ENCODE data around the gene CXCR4.

CXCR4 gene

DNA sequence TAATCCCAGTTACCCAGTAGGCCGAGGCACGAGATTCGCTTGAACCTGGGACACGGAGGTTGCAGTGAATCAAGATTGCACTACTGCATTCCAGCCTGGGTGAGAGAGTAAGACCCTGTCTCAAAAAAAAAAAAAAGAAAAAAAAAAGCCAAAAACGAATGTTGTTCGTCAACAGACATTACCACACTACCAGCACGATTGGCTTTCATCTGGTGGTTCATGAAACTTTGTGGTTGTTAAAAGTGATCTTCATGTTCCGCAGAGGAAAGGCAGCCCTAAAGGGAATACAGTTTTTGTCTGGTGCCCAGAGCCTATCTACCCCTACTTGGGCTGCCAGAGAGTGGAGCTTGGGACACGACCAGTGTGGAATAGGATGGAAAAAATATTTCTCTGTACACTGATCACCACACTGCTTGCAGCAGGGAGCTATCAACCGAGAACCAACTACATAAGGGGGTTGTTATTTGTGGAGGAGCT lies 13.6 kb upstream of the CXCR4 start:
- no peak for DNase-seq

DNA sequence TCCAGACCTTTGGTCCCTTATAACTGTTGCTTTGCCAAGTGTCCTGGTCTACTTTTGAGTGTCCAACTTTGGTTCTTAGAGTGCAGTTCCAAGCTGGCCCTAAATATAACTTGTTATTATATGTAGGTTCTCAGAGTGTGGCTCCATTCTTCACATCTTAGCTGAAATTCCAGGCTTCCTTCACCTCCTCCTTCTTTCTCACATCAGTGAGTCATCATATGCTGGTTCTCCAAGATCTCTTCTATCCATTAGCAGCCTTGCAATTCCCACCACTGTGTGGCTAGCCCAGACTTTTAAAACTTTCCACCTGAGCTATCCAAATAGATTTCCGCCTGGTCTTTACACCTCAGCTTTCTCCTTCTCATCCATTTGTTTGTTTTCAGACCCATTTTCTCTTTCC lies 12.6 kb upstream of the CXCR4 start:
- DNase-seq: no peak

DNA sequence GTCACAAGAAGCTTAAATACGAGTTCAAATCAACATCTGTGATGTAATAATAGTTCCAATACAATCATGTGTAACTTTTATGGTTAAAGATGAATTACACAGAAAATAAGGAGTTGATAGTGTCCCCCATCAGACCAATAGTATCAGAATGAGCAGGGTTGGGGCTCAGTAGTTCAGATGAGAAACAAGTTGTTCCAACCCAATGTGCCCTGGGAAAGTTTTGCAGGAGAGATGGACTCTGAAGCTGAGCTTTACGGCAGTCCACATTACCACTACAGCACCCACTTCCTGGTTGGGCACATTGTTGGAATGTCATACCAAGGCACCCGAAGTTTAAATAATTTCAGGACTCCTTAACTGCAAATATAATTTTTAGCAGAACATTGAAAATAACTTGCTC lies 12.1 kb upstream of the CXCR4 start:
- DNase-seq: no peak

DNA sequence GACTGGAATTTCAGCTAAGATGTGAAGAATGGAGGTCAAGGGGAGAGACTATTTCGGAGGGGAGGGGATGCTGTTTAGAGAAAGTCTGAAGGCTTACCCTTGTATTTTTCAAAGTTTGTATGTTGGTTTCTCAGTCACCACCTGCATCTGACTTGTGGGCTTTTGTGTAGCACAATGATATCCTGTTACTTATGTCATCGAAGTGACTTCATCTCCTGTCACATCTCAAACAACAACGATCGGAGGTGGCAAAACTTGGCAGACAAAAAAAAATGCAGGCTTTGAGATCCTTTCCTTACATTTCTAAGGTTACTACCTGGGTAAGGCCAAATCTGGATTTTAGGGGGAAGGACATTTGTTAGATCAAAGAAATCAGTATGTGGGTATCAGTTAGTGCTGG lies 11.7 kb upstream of the CXCR4 start:
- DNase-seq: no peak

DNA sequence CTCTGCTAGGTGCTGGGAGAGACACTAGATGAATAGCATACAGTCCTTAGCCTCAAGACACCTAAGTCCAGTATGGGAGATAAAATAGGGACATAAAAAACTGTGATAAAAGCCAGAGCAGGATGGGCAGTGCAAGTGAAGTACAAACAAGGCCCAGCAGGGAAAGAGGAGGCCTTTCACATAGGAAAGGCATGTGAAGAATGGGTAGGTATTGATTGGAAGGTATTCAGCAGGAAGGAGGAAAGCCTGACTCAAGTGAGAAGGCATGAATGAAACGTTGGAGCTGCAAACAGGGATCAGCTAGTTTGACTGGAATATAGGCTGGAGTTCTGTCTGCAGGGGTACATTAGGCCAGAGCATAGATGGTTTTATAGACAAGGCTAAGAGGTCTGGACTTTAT lies 11.0 kb upstream of the CXCR4 start:
- DNase-seq: peak; percentile 85

DNA sequence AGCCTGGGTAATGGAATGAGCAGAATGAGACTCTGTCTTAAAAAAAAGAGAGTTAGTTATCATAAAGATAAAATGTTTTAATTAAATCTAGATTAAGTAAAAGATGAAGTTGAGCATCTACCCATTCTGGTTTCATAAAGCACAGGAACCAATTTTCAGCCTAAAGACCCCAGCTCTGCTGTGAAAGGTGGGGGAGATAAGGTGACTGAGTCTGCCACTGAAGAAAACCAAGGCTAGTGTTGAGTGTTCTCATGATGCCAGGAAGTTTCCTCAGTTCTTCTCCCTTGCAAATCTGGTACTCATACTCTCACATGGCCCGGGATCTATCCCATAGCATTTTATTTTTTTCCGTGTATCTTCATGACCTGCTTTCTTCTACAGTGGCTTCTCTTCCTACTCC lies 10.4 kb upstream of the CXCR4 start:
- no peak for DNase-seq

DNA sequence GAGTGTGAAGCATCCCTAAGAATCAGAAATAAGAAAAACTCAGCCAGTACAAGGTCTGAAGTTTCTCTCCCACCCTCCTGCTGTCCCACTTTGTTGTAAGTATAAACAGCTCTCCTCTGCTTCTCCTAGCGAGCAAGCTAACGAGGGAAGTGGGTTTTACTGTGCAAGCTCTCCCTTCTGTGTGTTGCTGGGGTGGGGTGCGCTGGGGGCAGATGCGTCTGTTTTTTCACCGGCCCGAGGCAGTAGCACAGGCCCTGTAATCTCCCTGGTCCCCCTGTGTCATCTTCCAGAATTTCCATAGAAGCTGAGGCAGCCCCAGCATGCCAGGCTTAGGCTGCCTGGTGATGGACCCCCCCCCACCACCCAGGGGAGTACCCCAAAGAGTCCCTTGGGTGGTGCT lies 9.4 kb upstream of the CXCR4 start:
- no peak for DNase-seq

DNA sequence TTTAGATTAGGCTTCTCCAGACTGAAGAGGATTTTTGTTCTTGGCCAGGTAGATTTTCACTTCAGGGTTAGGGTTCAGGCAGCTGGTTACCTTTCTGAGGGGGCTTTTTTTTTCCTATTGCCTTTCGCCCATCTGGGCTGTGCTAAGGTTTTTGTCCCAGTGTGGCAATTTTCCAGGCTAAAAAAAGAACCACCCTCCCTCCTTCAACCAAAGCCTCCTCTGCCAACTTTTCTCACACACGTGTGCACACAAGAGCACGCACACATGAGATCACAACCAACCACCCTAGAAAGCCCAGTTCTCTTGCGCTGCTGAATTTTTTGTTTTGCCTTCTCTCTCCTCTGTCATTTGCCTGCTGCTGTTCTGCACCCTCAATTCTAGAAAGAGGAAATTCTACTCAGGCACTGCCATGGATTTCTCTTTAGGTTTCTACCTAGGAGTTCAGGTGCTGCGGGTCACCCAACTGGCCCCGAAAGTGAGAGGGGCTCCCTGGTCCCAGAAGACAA lies 8.5 kb upstream of the CXCR4 start:
- no peak for DNase-seq

DNA sequence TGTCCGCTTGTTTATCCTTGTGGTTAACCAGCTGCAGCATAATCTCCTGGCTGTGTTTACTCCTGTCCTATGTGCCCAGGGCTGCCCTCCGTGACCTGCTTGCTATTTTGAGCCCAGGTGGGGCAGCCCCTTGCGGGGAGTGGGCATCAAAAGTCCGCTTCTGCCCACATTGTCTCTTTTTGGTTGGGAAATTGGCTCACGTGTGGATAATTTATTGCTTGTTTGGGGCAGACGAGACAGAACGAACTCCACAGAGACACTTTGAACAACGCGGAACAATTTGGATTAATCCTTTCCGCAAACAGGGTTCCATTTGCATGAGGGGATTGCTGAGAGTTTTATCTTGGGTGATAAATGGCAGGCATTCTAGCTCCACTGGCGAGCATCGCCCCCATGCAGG lies 8.1 kb upstream of the CXCR4 start:
- no peak for DNase-seq

DNA sequence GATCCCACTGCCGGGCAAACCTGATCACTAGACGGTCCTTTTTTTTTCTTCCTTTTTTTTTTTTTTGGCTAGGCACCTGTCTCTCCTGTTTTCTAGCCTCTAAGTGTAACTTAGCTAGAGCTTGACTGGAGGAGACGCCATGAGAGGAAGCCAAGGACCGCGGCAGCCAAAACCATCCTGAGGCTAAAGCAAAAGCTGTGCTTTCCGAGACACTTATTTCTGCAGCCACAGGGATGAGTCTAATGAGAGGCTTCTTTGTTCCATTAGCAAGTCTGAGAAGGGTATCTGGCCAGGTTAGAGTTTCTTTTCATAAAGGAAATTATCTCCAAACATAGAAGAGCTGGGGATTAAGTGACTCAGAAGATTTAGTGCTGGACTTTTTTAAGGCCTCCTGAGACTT lies 7.3 kb upstream of the CXCR4 start:
- peak; percentile 74 for DNase-seq

DNA sequence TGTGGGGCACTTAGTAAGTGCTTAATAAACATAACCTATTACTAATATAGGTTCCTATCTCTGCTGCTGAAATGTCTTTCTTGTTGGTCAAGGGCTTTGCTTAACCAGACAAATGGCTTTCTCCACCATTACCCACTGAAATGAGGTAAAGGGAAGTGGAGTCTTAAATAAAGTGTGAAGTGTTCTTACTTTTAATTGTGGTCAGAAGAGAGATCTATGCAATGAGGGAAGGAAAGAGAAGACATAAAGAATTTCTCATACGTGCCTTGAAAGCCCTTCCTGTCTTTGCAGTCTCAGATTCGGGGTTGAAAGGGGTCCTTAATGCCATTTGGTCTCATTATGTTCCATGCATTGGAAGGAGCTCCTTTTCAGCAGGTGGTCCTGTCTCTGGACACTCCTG lies 6.9 kb upstream of the CXCR4 start:
- no peak for DNase-seq

DNA sequence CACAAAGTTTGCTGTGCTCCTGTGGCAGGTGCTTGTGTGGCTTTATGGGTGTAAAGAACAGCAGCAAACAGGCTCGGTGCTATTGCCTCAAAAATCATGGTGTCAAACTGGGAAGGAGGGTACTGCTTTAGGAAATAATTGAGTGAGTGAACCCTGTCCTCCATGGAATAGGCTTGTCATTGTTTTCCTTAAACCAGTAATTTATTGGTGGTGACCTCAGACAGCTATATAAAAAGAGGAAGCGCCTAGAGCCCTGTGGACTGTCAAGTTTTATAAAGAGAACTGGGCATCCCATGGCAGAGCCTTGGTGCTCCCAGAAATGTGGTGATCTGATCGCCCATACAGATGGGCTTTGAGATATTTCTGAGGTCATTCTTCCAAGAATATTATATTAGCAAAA lies 4.7 kb upstream of the CXCR4 start:
- no peak for DNase-seq

DNA sequence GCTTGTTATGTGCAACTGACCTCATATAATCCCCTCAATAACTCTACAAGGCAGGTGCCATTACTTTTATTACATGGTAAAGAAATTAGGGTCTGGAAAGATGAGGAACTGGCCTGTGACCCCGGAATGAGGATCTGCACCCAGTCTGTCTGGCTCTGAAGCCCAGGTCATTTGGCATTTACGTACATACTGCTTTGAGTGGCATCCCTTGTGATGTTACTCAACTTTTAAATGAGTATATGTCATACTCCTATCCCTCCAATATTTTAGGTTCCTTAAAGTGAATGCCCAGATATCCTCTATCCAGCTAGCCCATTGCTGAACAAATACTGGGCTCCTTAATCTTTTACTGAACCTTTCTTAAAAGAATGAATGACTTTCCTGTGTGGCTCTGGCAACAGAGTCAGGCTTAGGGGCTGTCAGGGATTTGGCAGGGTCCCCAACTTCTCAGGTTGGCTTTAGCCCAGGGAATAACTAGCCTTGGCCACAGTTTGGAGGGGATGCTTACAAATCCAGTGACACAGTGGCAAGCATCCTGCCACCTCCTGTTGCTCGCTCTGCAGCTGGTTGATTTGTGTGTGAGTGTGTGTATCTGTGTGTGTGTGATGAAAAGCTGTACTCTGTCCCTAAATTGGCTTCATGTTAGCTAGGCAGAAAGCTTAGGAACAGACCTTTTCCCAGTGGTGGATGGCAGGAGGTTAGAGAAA lies 3.4 kb upstream of the CXCR4 start:
- DNase-seq: no peak

DNA sequence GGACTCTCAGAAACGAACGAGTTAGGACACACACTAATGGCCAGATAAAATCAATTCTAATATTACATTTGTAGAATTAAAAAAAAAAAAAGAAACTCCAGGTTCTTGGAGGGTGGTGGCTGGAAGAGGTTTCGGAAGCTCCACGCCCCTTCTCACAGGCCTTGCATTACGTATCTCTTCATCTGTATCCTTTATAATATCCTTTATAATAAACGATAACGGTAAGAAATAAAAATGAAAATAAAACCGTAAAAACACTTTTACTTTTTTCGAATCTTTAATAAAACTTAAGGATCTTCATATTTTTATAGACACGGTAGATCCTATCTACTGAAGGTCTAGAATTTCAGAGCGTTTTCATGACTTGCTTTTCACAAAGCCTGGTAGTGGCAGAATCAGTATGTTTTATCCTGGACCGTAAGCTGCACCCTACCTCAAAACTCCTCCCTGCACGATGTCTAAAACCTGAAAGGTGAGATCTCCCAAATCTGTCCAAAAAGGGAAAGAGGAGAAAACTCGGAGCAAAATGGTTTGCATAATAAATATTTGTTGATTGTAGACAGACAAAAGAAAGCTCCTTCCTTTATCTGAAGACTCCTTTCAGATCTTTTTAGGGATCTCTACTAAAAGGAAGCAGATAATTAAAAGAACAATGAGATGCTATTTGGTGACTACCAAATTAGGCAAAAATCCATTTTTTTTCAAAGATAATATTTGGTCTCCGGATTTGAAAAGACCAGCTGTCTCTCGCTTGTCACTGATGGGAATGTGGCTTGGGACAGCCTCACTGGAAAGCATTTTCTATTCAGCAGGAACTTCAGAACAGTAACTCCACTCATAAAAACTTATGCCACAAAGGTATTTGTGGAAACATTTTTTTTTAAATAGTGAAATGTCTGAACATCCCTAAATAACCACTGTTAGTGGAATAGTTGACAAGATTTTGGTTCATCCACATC lies 2.0 kb upstream of the CXCR4 start:
- DNase-seq: no peak

DNA sequence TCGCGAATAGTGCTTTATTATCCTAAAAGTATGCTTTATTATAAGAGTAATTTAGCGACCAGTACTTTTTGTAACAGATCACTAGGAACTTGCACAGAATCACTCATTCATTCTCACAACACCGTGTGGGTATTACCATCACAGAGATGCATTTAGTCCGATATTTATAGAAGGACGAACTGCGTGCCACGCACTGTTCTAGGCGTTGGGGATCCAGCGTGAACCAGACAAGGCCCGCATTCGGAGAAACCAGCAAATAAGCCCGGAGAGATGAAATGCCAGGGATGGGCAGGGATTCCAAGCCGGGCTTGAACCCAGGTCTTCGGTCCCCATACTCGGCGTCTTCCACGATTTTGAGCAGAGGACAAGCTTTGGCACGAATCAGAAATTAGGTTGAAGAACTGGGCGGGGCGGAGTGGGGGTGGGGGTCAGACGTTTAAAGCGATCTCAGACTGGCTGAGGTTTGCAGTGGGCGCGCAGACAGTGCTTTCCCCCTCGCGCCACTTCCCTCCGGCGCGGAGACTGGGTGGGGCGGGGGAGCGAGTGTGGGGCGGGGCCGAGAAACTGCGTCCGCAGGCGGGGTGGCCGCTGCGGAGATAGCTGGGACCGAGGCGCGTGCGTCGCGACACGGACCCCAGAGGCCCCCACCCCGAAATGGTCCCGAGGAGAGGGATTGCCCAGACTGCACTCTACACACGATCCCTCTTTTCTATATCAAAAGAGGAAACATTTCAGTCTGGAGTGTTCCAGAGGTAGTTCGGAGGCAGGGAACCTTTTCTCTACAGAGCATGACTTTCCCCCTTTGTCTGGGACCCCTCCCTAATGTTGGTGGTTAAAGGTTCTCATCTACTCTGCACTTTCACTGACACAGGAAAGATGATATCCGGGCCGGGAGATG lies 1.1 kb upstream of the CXCR4 start:
- DNase-seq: peak; percentile 81

DNA sequence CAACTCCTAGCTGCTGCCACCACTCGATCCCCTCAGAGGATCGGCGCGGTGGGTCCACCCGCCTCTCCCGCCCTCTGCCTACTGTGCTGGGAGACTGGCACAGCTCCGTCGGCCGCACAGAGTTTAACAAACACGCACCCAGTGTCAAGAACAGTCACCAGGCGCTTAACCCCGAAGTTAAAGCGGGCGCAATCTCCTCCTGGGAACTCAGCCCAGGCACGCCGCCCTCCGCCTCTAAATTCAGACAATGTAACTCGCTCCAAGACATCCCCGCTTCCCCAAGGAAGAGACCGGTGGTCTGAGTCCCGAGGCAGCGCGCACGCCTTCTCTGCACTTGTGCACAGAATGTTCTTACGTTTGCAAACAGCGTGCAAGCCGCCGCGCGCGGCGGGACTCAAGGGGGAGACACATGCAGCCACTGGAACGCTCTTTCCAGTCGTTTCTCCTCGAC lies 533 bp downstream of the CXCR4 start:
- peak; percentile 78 for DNase-seq

DNA sequence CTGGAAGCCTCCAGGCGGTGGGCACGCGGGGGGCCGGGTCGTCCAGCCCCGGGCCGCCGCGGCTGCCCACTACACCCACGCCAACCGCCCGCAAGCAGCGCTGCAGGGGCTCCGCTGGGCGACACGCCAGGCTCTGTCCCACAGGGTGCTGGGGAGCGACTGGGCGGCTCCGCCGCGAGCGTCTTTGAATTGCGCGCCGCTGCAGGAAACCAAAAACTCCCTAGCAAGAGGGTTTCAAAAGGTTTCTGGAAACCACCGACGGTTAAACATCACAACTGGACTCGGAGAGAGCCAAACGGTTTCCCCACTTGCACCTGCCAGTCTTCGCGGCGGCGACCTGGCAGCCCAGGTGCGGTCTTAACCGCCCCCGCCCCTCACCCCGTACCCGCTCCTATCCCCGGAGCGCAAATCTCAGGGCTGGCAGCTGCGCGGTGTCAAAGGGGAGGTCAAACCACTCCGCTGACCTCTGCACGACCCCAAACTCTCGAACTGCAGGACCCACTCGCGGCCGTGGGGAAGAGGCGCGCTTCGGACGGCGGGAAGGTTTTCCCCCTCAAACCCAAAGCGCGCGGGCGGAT lies 1.0 kb downstream of the CXCR4 start:
- DNase-seq: no peak

DNA sequence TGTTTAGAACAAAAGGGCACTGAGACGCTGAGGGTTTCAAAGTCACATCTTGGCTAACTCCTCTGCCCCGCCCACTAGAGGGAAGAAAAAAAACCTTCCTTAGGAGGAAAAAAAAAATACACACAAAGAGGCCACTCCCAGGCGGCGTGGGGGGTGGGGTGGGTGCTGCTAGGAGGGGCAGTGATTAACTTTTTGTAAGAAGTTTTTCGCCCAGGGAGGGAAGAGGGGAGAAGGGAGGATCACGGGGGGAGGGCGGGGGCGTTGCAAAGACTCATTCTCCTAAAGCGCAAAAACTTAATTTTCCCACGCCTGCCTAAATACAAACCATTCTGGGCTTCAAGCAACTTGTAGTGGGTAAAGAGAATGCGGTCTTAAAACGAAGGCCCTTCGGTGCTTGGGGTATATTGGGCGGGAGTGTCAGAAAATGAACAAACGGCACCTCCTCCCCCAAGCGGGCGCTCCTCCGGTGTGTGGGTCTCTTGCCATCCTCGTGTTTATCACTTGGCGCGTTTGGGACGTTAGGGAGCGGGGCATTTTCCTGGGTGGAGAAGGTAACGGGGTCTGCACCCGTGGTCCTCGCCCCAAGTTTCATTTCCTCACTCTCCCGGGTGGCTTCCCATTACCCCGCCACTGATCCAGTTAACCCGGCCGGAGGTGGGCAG lies 1.7 kb downstream of the CXCR4 start:
- DNase-seq: no peak

DNA sequence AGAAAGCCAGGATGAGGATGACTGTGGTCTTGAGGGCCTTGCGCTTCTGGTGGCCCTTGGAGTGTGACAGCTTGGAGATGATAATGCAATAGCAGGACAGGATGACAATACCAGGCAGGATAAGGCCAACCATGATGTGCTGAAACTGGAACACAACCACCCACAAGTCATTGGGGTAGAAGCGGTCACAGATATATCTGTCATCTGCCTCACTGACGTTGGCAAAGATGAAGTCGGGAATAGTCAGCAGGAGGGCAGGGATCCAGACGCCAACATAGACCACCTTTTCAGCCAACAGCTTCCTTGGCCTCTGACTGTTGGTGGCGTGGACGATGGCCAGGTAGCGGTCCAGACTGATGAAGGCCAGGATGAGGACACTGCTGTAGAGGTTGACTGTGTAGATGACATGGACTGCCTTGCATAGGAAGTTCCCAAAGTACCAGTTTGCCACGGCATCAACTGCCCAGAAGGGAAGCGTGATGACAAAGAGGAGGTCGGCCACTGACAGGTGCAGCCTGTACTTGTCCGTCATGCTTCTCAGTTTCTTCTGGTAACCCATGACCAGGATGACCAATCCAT lies 2.7 kb downstream of the CXCR4 start:
- DNase-seq: no peak

DNA sequence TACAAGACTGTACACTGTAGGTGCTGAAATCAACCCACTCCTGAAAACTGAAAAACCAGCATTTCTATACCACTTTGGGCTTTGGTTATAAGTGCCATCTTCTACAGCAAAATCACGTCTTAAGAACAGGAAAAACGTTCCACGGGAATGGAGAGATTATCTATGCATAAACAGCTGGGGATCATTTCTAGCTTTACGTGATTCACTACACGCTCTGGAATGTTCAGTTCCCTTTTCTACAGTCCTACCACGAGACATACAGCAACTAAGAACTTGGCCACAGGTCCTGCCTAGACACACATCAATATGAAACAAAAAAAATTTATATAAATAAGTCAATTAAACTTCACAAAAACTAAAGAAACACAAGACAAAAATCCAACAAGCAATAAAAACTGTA lies 3.6 kb downstream of the CXCR4 start:
- DNase-seq: no peak

DNA sequence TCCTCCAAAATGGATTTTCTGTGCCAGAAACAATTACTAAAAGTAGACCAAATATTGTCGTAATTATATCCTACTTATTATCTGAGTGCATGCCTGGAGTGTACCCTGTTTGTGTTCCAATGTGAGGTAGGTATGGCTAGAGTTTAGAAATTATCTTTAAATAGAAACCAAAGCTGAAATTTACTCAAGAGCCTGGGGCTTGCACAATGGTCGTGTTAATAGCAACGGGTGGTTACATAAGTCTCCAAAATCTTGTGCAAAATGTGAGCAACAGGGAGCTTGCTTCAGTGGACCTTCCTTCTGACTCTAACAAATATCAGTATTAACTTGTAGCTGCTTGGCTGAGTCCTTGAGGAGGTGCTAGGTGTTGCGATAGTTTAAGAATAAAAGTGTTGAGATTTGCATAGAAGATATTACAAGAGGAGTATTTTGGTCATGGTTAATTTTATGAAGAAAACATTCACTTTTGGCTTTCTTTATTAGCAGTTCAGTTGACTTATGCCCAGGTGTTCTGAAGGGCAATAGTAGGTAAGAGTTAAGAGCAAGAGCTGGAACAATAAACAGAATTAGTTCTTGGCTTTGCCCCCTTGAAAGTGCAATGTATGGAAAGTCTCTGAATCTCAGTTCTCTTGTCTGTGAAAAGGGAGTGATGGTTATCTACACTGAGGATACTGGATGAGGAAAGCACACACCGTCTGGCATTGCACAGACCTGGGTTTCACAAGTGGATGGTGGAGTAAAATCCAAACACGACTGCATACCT lies 4.6 kb downstream of the CXCR4 start:
- no peak for DNase-seq
